Muscle layer of colon (tissue), 2 donors: ENCODE measurements around the gene MCHR1.

Experiments
- H3K27ac ChIP-seq: one replicate; pipeline ENCODE4 v1.7.0; 2013; ENCODE audit warnings: low read depth, mild to moderate bottlenecking, low read length, moderate library complexity
- H3K27me3 ChIP-seq, 2 donors: one replicate each; pipeline ENCODE4 v1.7.0; 2013; ENCODE audit warnings: low read length in 2 of 2, mild to moderate bottlenecking in 2 of 2; ENCODE audit not compliant: insufficient read depth in 2 of 2, control insufficient read depth in 1 of 2
- H3K36me3 ChIP-seq: one replicate; pipeline ENCODE4 v1.7.0; 2013; ENCODE audit warnings: mild to moderate bottlenecking, low read length; ENCODE audit not compliant: insufficient read depth
- H3K4me1 ChIP-seq: one replicate; pipeline ENCODE4 v1.7.0; 2013; ENCODE audit warnings: mild to moderate bottlenecking, low read length; ENCODE audit not compliant: insufficient read depth
- H3K4me3 ChIP-seq, 2 donors: one replicate each; pipeline ENCODE4 v1.7.0; 2013; ENCODE audit warnings: low read length in 2 of 2, low read depth in 1 of 2, mild to moderate bottlenecking in 1 of 2, moderate library complexity in 1 of 2
- H3K9ac ChIP-seq: one replicate; pipeline ENCODE4 v1.7.0; 2013; ENCODE audit warnings: low read length
- H3K9me3 ChIP-seq: one replicate; pipeline ENCODE4 v1.7.0; 2013; ENCODE audit warnings: mild to moderate bottlenecking, low read length
- donor health status: abdominal sarcoma.
- donor health status: Adenocarcinoma of cecum.

MCHR1 gene, protein sequence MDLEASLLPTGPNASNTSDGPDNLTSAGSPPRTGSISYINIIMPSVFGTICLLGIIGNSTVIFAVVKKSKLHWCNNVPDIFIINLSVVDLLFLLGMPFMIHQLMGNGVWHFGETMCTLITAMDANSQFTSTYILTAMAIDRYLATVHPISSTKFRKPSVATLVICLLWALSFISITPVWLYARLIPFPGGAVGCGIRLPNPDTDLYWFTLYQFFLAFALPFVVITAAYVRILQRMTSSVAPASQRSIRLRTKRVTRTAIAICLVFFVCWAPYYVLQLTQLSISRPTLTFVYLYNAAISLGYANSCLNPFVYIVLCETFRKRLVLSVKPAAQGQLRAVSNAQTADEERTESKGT

DNA sequence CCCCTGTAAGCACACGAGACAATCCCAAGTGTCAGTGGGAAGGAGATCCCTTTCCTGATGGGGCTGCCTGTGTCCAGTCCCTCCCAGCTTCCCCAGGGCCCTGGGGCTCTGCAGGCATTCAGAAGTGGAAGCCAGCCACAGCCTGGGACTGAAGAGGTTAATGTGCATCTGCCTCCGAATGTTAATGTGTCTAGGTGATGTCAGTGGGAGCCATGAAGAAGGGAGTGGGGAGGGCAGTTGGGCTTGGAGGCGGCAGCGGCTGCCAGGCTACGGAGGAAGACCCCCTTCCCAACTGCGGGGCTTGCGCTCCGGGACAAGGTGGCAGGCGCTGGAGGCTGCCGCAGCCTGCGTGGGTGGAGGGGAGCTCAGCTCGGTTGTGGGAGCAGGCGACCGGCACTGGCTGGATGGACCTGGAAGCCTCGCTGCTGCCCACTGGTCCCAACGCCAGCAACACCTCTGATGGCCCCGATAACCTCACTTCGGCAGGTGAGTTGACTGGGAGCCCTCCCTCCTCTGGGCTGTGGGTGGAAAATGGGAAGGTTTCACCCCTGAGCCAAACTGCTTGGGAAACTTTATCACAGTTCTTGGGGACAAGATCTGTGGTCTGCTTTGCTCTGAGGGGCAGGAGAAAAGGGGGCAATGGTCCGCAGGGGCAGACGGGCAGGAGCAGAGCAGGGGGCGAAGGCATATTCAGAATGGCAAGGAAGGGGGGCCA is at the start of gene MCHR1:
MCHR1 (plus strand) TSS at position 236 of the 715 bp plus-strand sequence; CDS start at position 405, 169 bp downstream.
- peaks cover 12% of the 10 kb centered on the region for H3K4me1 ChIP-seq
- peaks cover 9 to 20% of the 10 kb centered on the region in 2 donors for H3K27me3 ChIP-seq
- H3K27ac ChIP-seq, result no peak within 1 kb of the TSS
- no peak within 1 kb of the TSS for H3K9ac ChIP-seq
- no peaks in the 10 kb centered on the region for H3K36me3 ChIP-seq
- peak within 1 kb of the TSS in 1 of 2 donors; percentile 42 for H3K4me3 ChIP-seq
- no peaks in the 10 kb centered on the region for H3K9me3 ChIP-seq

DNA sequence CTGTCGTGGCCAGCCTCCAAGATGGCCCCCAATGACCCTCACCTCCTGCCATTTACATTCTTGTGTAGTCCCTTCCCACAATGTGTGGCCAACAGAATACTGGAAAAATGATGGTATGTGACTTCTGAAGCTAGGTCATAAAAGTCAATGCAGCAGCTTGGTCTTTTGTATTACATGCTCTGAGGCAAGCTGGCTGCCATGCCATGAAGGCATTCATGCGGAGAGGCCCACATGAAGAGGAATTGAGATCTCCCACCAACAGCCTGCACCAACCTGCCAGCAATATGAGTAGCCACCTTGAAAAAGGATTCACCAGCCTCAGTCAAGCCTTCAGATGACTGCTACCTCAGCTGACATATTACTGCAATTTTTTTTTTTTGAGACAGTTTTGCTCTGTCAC is 47.4 kb upstream of the MCHR1 start:
- H3K4me1 ChIP-seq, result peaks cover 19% of the 10 kb centered on the region
- no peak overlapping the region for H3K9ac ChIP-seq
- H3K36me3 ChIP-seq, result no peaks in the 10 kb centered on the region
- H3K4me3 ChIP-seq, result no peak overlapping the region
- H3K27ac ChIP-seq, result no peak overlapping the region
- no peaks in the 10 kb centered on the region for H3K27me3 ChIP-seq
- H3K9me3 ChIP-seq, result no peaks in the 10 kb centered on the region

DNA sequence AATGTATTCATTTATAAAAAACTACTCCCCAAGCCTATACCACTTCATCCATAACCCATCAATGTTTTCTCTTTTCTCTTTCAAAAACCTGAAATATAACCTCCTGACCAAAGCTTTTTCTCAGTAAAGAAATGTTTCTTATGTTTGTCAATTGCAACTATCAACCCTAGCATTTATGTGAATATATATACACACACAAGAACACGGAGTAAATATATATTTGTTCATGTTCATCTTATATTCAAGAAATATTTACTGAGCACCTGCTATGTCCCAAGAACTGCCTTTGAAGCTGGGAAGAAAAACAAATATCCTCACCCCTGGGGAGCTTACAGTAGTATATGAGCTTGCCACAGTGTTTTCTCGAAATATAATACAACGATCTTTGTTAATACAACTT is 46.2 kb upstream of the MCHR1 start:
- Histone ChIP-seq H3K27me3 (no peaks in the 10 kb centered on the region), H3K4me1 (peaks cover 11% of the 10 kb centered on the region), H3K36me3 (no peaks in the 10 kb centered on the region), H3K9ac (no peak overlapping the region), H3K27ac (no peak overlapping the region), H3K9me3 (no peaks in the 10 kb centered on the region), H3K4me3 (no peak overlapping the region)

DNA sequence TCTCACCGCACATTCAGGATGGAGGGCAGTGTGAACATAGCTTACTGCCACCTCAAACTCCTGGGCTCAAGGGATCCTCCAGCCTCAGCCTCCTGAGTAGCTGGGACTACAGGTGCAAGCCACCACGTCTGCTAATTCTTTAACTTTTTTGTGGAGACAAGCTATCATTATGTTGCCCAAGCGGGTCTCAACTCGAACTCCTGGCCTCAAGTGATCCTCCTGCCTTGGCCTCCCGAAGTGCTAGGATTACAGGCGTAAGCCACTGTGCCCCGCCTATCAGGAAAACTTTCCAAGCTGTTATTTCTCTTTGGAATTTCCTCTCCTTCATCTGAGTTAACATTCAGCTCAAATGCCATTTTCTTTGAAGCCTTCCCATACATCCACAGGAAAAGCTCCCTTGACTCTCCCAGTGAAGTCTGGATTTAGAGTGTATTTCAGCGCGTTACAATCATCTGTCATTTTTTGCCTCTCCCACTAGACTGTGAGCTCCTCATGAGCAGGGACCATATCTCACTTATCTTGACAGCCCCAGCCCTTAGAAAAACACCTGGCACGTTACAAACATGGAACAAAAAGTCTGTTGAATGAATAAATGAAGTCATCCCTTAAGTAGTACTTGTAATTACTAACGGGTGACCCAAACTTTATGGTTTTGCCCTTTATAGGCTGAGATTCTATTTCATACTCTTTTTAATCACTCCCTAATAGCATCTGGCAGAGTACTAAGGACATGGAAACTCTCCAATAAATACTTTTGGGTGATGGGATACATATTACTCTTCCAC is 45.0 kb upstream of the MCHR1 start:
- Histone ChIP-seq H3K9ac (peak overlapping the region; percentile 45), H3K36me3 (no peaks in the 10 kb centered on the region), H3K27ac (no peak overlapping the region)

DNA sequence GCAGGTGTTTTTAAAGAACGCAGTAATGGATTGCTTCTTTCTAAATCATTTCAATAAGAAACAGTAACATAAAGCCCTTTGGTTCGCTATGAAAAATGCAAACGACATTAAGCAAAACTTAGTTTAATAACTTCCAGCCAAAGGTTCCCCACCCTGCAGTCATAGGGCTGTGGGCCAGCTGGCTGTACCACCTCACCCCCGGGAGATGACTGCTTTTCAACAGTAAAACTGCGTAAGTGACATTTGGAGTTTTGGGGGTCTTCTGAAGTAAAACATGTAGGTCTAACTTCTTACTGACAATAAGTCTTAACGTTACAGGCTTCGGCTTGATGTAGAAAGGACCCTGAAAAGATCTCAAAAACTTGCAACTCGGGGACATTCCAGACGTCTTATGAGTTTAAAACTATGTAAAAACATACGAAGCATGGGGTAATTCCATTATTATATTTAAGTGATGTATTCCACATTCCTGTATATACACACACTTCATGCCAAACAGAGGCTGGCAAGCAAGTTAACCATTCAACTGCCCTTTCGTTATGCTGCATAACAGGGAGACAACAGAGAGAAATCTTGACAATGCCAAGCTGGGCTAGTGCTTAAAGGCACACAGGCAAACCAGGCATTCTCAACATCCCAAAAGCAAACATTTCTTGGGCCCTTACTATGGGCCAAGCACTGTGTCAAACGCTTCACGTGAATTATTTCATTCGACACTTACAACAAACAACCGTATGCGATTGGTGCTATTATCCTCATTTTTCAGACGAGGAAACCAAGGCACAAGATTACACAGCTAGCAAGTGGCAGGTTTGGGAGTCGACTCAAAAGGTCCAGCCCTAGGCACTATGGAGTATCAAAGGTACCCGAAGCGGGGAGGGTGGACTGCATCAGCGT is 44.0 kb upstream of the MCHR1 start:
- peak overlapping the region; percentile 93 for H3K27ac ChIP-seq
- no peaks in the 10 kb centered on the region for H3K27me3 ChIP-seq
- peaks cover 11% of the 10 kb centered on the region for H3K4me1 ChIP-seq
- peak overlapping the region; percentile 45 for H3K9ac ChIP-seq
- H3K4me3 ChIP-seq, result peak overlapping the region; percentile 94 to 98
- no peaks in the 10 kb centered on the region for H3K9me3 ChIP-seq
- H3K36me3 ChIP-seq, result no peaks in the 10 kb centered on the region

More for the DNA sequence above, 45.0 kb upstream of the MCHR1 start:
- no peaks in the 10 kb centered on the region for H3K9me3 ChIP-seq
- peak overlapping the region in 1 of 2 donors; percentile 94 for H3K4me3 ChIP-seq
- H3K27me3 ChIP-seq, result no peaks in the 10 kb centered on the region
- H3K4me1 ChIP-seq, result peaks cover 11% of the 10 kb centered on the region

DNA sequence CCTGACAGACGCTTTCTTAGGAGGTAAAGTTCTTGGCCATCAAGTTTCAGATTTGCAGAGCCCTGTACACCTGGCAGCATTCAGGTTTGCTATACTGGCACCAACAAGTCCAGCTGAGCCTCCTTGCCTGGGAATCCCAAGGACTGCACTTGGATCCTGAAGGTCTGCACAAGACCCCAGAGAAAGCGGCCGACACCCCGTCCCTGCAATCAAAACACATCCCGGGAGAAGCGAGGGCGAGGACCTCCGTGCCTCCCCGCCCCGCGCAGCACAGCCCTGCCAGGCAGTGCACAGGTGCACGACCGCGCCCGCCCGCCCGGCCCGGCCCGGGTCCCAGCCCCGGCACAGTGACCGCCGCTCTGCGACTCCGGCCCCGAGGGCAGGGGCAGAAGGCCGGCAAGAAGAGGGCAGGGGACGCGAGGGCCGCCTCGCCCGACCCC is 43.3 kb upstream of the MCHR1 start:
- Histone ChIP-seq H3K27me3 (no peaks in the 10 kb centered on the region), H3K9me3 (no peaks in the 10 kb centered on the region), H3K36me3 (no peaks in the 10 kb centered on the region), H3K27ac (peak overlapping the region; percentile 93), H3K4me3 (peak overlapping the region; percentile 94 to 98), H3K4me1 (peaks cover 11% of the 10 kb centered on the region), H3K9ac (peak overlapping the region; percentile 45)

DNA sequence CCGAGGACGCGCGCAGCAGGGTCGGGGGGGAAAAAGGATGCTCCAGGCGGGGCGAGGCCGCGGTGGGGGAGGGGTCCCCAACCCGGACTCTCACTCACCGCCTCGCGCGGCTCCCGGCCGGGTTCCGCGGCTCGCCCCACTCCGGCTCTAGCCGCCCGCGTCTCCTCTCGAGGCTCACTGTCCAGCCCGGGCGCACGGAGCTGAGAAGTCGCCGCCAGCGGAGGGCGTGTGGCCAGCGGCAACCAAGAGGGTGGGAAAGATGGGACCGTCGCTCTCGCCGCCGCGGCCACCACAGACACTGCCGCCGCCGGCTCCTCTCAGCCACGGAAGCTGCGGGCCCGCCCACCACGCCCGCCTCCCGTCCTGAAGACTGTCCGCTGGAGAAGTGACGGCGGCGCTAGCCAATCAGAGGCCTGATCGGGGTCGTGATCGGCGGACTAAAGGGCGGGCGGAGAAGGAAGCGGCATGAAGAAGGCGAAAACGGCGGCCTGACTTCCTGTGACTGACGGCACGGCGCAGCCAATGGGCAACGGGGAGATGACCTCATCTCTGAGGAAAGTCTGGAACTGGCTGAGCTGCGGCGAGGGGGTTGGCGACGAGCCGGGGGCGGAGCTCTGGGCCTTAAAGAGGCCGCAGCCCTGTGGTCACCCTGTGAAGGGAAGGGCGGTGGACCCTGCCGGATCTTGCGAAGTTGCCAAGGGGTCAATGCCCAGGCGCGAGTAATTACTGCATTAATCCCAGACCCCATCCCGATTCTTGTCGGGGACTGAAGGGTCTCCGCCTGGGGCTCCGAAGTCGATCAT is 42.7 kb upstream of the MCHR1 start, which contains the start of gene MRTFA:
MRTFA (minus strand) TSS at position 340 of the 803 bp plus-strand sequence.
- Histone ChIP-seq H3K9me3 (no peaks in the 10 kb centered on the region), H3K4me3 (peak within 1 kb of the TSS; percentile 95 to 98), H3K27ac (peak within 1 kb of the TSS; percentile 93), H3K4me1 (peaks cover 7% of the 10 kb centered on the region), H3K9ac (peak within 1 kb of the TSS; percentile 92), H3K36me3 (no peaks in the 10 kb centered on the region), H3K27me3 (no peaks in the 10 kb centered on the region)

DNA sequence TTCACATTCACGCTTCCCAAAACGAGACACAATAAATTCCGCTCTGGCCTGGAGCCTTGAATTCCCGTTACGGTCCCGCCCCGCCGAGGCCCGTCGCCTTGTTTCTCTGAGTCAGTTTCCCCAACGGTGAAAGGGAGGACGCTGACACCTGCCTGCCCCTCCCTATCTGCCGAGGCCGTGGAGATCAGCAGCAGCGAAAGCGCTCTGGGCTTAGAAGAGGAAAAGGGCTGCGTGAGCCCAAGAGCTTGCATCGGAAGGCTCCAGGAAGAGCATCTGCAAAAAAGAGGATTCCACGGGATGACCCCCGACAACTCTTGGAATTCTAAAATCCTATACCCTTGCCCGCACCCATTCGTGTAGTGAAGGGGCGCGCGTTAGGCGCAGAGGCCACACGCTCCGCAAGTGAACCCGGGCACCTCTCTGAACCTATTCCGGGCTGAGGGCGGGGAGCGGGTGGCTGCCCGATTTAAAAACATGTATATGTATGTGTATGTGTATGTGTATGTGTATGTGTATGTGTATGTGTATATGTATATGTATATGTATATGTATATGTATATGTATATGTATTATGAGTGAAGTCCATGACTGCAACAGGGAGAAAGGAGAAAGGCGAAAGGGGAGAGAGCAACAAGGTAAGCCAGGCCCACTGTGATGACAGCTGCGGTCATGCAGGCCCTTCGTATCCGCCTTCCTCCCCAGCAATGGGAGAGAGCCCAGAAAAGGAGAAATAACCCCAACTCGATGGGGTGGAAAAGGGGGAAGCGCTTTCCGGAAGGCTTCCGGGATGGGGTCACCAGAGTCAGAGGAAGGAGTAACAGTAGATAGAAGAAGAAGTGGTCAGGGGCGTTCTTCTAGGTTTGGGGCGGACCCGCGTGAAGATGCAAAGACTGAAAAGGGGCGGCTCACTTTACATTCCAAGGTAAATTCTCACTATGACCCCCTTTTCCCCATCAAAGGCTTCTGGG is 41.8 kb upstream of the MCHR1 start:
- Histone ChIP-seq H3K9me3 (no peaks in the 10 kb centered on the region), H3K4me1 (peaks cover 7% of the 10 kb centered on the region), H3K9ac (peak overlapping the region; percentile 92), H3K27me3 (no peaks in the 10 kb centered on the region), H3K4me3 (peak overlapping the region; percentile 63 to 95), H3K36me3 (no peaks in the 10 kb centered on the region), H3K27ac (peak overlapping the region; percentile 89)

DNA sequence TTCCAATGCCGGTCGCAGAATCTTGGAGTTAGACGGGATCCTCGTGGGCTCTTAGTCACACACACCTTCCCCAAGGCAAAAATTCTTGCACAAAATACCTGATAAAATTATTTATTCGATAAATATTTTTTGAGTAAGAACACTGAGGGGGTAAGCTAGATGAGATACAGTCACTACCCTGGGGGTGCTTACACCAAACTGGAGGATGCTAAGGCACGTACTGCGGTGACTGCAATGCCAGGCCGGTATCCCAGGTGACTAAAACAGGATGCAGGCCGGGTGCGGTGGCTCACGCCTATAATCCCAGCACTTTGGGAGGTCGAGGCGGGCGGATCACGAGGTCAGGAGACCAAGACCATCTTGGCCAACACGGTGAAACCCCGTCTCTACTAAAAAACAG is 41.0 kb upstream of the MCHR1 start:
- Histone ChIP-seq H3K27me3 (no peaks in the 10 kb centered on the region), H3K4me3 (no peak overlapping the region), H3K27ac (no peak overlapping the region), H3K4me1 (peaks cover 7% of the 10 kb centered on the region), H3K36me3 (no peaks in the 10 kb centered on the region), H3K9ac (no peak overlapping the region), H3K9me3 (no peaks in the 10 kb centered on the region)
